ENCODE results near the gene ZNF487.

Gene ZNF487

DNA sequence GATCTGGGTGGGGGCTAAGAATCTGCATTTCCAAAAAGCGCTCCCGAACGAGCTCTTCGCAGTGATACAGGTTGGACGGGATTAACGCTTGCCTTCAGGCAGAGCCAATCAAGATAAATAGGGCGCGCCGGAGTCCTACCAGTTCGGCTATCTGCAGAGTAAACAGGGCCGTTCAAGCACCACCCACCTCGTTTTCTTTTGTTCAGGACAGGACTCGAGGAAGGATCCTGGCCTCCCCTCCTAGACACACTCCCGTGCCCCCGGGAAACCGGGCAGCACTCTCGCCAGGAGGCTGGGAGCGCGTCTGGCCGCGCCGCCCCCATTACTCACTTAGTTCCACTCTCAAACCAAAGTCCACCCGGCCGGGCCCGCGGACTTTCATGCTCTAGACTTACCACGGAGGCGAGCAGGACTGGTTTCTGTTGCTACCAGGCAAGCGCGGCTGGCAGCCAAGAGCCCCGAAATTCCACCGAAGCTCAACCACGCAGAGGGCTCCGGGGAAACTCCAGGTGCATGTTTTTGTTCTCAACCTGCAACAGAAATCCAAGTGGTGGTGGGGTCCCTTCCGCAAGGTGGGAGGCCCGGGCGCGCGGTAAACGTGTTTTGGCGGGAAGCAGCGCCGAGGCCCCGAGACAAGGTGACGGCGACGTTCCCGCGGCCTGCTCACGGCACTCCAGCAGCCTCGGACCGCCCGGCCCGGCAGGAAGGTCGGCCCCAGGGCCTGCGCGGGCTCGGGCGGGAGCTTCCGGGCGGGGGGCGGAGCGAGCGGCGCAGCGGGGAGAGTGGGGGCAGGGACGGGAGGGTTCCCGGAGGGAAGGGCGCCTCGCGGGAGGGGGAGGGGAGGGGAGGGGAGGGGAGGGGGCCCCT lies 40.6 kb upstream of the ZNF487 start:
- TF ChIP-seq, protein P1, sequence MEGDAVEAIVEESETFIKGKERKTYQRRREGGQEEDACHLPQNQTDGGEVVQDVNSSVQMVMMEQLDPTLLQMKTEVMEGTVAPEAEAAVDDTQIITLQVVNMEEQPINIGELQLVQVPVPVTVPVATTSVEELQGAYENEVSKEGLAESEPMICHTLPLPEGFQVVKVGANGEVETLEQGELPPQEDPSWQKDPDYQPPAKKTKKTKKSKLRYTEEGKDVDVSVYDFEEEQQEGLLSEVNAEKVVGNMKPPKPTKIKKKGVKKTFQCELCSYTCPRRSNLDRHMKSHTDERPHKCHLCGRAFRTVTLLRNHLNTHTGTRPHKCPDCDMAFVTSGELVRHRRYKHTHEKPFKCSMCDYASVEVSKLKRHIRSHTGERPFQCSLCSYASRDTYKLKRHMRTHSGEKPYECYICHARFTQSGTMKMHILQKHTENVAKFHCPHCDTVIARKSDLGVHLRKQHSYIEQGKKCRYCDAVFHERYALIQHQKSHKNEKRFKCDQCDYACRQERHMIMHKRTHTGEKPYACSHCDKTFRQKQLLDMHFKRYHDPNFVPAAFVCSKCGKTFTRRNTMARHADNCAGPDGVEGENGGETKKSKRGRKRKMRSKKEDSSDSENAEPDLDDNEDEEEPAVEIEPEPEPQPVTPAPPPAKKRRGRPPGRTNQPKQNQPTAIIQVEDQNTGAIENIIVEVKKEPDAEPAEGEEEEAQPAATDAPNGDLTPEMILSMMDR (IDR thresholded peaks at IDR 0.05) = no peak
- peak; percentile 72 to 88 for DNase-seq
- Histone ChIP-seq H3K27ac (peak overlapping the region; percentile 95 to 97), H3K36me3 (peaks cover 30 to 40% (median 37%) of the 10 kb centered on the region in 3 donors), H3K4me1 (peaks cover 0 to 59% (median 41%) of the 10 kb centered on the region in 4 donors), H3K9me3 (no peaks in the 10 kb centered on the region), H3K27me3 (no peaks in the 10 kb centered on the region), H3K4me3 (peak overlapping the region; percentile 66 to 70)
- intact Hi-C loops (cut with DNase I; ENCODE audit: low total_unique reads) = loop anchor here (5.0 kb wide), 1 partner anchor 41 kb away; the partner anchor contains the start of gene ZNF487

DNA sequence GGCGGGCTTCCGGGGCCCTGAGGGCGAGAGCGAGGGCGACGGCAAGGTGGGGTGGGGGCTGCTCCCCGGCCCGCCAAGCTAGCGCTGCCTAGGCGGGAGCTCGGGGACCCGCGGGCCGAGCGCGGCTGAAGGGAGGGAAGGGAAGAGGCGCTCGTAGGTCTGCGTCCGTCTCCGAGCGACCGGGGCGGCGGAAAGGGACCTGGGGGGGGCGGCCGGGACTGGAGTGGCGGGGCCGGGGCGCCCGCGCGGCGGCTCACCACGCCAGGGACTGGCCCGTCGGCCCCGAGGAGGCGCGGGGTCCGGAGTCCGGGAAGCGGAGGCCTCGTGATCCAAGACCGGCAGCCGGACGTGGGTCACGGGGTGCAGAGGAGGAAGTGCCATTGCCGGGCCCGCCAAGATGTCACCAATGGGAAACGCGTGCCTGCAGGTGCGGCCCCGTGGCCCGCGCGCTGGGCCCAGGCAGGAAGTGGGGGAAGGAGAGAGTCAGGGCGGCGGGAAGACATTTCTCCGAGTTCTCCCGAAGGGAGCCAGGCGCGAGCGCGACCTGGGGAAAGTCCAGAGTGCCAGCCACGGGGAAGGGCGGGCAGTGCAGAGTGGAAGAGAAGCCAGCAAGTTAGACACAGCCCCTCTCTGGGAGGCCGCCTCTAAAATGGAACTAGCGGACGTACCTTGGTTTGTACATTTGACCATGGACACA lies 39.8 kb upstream of the ZNF487 start:
- intact Hi-C loops (cut with DNase I; ENCODE audit: low total_unique reads) = loop anchor here (5.0 kb wide), 1 partner anchor 40 kb away; the partner anchor contains the start of gene ZNF487
- TF ChIP-seq, protein P1 (IDR thresholded peaks at IDR 0.05) = no peak
- H3K27ac ChIP-seq = peak overlapping the region; percentile 95 to 97

DNA sequence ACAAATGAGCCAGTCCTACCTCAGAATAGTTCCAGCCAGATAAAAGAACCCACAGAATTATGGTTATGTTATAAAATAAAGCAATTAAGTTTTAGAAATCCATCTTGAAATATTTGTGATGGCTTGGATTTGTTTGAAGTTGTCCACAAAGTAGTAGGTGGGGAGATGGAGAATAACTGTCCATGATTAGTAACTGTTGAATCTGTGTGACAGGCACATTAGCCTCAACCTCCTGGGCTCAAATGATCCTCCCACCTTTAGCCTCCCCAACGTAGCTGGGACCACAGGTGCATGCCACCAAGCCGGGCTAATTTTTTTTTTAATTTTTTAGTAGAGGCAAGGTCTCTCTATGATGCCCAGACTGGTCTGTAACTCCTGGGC lies 38.0 kb upstream of the ZNF487 start:
- no peaks in the 10 kb centered on the region for H3K9me3 ChIP-seq
- intact Hi-C loops (cut with DNase I; ENCODE audit: low total_unique reads) = loop anchor here (5.0 kb wide), 1 partner anchor 38 kb away; the partner anchor contains the start of gene ZNF487
- no peak overlapping the region for H3K27ac ChIP-seq
- TF ChIP-seq, protein P1 (IDR thresholded peaks at IDR 0.05) = no peak
- DNase-seq = no peak
- H3K36me3 ChIP-seq = peaks cover 5 to 15% (median 14%) of the 10 kb centered on the region in 3 donors
- H3K4me1 ChIP-seq = peaks cover 0 to 85% (median 56%) of the 10 kb centered on the region in 4 donors
- no peak overlapping the region for H3K4me3 ChIP-seq
- no peaks in the 10 kb centered on the region for H3K27me3 ChIP-seq

More for the DNA sequence above, 39.8 kb upstream of the ZNF487 start:
- Histone ChIP-seq H3K27me3 (no peaks in the 10 kb centered on the region), H3K4me3 (peak overlapping the region; percentile 66 to 70), H3K9me3 (no peaks in the 10 kb centered on the region), H3K4me1 (peaks cover 0 to 67% (median 44%) of the 10 kb centered on the region in 4 donors), H3K36me3 (peaks cover 22 to 32% (median 29%) of the 10 kb centered on the region in 3 donors)
- peak; percentile 90 to 94 for DNase-seq

DNA sequence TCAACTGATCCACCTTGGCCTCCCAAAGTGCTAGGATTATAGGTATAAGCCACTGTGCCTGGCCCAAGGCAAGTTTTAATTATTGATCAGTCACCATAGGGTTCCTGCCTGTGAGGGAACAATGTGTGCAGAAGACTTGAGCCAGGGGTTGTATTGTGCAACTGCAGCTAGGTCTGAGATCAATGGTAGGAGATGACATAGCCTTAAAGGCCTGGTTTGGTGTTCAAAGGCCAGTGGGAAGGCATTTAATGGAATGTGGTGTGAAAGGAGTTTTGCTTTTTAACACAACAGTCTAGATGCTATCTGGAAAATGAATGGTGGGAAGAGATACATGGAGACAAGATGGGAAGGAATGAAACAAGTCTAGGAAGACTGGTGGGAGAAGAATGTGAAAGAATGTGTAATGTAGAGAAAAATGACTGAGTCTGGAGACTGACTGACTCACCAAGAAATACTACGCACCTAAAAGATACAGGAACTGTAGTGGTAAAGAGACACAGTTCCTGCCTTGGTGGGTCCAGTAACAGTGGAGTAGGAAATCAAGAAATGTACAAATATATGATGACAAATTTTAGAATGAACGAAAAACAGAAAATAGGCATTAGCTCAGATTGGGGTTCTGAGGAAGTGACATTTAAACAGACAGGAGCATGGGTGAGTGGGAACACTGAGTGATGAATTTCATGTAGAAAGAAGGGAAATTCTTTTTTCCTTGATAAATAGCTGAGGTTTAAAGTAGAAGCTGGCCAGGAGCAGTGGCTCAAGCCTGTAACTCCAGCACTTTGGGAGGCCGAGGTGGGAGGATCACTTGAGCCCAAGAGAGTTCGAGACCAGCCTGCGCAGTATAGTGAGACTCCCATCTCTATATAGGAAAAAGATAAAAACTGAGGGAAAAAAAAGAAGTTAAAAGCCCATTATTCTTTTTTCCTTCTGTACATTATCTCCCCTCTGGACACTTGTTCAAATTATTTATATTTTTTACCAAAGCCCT lies 37.3 kb upstream of the ZNF487 start:
- Histone ChIP-seq H3K4me1 (peaks cover 0 to 87% (median 60%) of the 10 kb centered on the region in 4 donors), H3K9me3 (no peaks in the 10 kb centered on the region), H3K27me3 (no peaks in the 10 kb centered on the region), H3K36me3 (peaks cover 0 to 12% (median 7%) of the 10 kb centered on the region in 3 donors), H3K27ac (no peak overlapping the region), H3K4me3 (no peak overlapping the region)
- intact Hi-C loops (cut with DNase I; ENCODE audit: low total_unique reads) = loop anchor here (5.0 kb wide), 1 partner anchor 38 kb away; the partner anchor contains the start of gene ZNF487
- DNase-seq = no peak
- TF ChIP-seq, protein P1 (IDR thresholded peaks at IDR 0.05) = no peak

DNA sequence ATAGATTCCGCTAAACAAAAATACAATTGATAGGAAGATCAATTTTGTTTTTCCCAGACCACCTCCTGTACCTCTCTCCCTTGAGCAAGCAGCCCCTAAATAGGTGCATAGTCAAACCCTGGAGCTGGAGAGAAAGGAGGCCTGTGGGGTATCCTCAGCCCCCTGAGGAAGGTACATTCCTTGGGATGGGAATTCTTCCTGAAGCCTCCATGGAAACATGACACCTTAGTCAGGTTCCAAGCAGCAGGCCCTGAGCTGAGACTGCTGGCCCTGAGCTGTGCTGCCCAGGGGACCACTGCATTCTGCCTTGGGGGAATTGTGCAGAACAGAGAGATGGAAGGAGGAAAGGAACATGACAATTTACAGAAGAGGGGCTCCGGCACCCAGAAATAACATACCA lies 35.3 kb upstream of the ZNF487 start:
- TF ChIP-seq, protein P1 (IDR thresholded peaks at IDR 0.05) = no peak
- Histone ChIP-seq H3K4me1 (peaks cover 0 to 91% (median 66%) of the 10 kb centered on the region in 4 donors), H3K4me3 (no peak overlapping the region), H3K27ac (no peak overlapping the region), H3K27me3 (no peaks in the 10 kb centered on the region), H3K9me3 (no peaks in the 10 kb centered on the region), H3K36me3 (peaks cover 0 to 12% (median 0%) of the 10 kb centered on the region in 3 donors)
- no peak for DNase-seq
- intact Hi-C loops (cut with DNase I; ENCODE audit: low total_unique reads) = no loop called here

Measured in tibial artery (tissue), 4 donors.